PFSK-1 (cell line): ENCODE measurements around the gene CTSO.

ENCODE experiments used
- POLR2AphosphoS5 ChIP-seq: IDR thresholded peaks from 2 replicates; pipeline ENCODE4 v1.6.1; 2012; ENCODE audit warnings: low read depth, mild to moderate bottlenecking, control low read depth, low read length, moderate library complexity
- TAF1 ChIP-seq: IDR thresholded peaks from 2 replicates; pipeline ENCODE4 v1.6.1; 2012; ENCODE audit warnings: low read length, control low read depth, borderline replicate concordance; ENCODE audit not compliant: insufficient read depth

DNA sequence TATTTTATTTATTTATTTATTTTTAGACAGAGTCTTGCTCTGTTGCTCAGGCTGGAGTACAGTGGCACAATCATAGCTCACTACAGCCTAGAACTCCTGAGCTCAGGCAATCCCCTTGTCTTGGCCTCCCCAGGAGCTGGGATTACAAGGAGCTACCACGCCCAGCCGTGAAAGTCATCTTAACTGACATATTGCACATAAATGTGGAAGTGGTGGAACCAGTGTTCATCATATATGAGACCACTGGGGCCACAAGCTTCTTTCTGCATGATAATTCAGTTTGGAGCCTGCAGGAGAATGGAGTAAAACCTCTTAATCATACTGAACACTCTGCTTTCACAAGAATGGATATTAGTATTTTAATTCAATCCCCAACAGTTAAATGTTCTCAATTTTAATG lies 12.5 kb upstream of the CTSO start:
- TF ChIP-seq TAF1 (no peak), POLR2AphosphoS5 (no peak)
